PC-3 (cell line): Measurements from ENCODE around the gene RALGPS1.

Experiments used
- EZH2 ChIP-seq: fragments of 300-600 bp; sonication (generic); IDR thresholded peaks from one replicate; pipeline ENCODE4 v1.6.1; 2017; ENCODE audit warnings: antibody characterized with exemption, mild to moderate bottlenecking, low read length; ENCODE audit not compliant: unreplicated experiment
- EZH2phosphoT487 ChIP-seq: fragments of 300-600 bp; sonication (generic); IDR thresholded peaks from 2 replicates; pipeline ENCODE4 v1.6.1; 2018; ENCODE audit warnings: mild to moderate bottlenecking, antibody characterized with exemption, low read length, borderline replicate concordance
- TF ChIP-seq, protein P1 (sequence below): fragments of 300-600 bp; sonication (generic); conservative IDR thresholded peaks from 2 replicates; pipeline ENCODE4 v1.5.1; 2017; ENCODE audit warnings: antibody characterized with exemption, low read depth, mild to moderate bottlenecking, low read length

DNA sequence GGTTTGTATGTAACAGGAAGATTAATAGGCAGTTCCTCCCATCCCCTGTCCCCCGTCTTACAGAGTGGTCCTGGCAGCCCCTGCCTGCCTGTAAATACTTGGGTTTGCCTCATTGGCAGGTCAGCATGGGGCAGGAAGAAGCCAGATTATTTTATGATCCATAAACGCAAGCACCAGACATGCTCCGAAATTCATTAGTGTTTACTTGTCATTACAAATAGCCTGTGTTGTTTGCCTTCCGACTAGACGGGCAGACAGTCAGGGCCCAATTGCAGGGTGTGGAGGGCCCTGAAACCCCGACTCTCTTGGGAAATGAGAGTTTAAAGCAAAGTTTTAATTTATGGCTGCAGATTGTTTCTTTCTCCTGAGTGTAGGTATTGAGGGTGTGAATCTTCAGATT lies 97.2 kb downstream of the RALGPS1 start:
- TF ChIP-seq EZH2phosphoT487 (no peak), EZH2 (no peak)
- TF ChIP-seq, protein P1, sequence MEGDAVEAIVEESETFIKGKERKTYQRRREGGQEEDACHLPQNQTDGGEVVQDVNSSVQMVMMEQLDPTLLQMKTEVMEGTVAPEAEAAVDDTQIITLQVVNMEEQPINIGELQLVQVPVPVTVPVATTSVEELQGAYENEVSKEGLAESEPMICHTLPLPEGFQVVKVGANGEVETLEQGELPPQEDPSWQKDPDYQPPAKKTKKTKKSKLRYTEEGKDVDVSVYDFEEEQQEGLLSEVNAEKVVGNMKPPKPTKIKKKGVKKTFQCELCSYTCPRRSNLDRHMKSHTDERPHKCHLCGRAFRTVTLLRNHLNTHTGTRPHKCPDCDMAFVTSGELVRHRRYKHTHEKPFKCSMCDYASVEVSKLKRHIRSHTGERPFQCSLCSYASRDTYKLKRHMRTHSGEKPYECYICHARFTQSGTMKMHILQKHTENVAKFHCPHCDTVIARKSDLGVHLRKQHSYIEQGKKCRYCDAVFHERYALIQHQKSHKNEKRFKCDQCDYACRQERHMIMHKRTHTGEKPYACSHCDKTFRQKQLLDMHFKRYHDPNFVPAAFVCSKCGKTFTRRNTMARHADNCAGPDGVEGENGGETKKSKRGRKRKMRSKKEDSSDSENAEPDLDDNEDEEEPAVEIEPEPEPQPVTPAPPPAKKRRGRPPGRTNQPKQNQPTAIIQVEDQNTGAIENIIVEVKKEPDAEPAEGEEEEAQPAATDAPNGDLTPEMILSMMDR: no peak
